Activated T-cell treated with anti-CD3 and anti-CD28 coated beads, Interleukin-2, amount 50 U/mL, for 4 hours (primary cell): ENCODE measurements around the gene PPM1H. TPM values are rescaled to one million over a fixed set of nuclear protein-coding genes. Genes with fewer than 3 reads are reported as not detected.

Source experiments
- ATAC-seq, 2 donors: fragments of 200-7000 bp; cut with Tn5 transposase; one replicate each; pipeline ENCODE4 v1.10.0; 2021
- DNase-seq: peaks from one replicate; pipeline ENCODE4 v3.0.0-alpha.2; 2020
- H3K27me3 Mint-ChIP-seq: one replicate; pipeline ENCODE4 v1.8.0; 2021; ENCODE audit warnings: low read depth, mixed read lengths
- H3K36me3 Mint-ChIP-seq: one replicate; pipeline ENCODE4 v1.8.0; 2022; ENCODE audit warnings: mixed read lengths; ENCODE audit not compliant: insufficient read depth
- H3K4me1 Mint-ChIP-seq: one replicate; pipeline ENCODE4 v1.8.0; 2021; ENCODE audit warnings: low read depth, mixed read lengths
- H3K4me3 Mint-ChIP-seq: one replicate; pipeline ENCODE4 v1.8.0; 2021; ENCODE audit warnings: mild to moderate bottlenecking, moderate library complexity, mixed read lengths
- H3K9me3 Mint-ChIP-seq: one replicate; pipeline ENCODE4 v1.8.0; 2021; ENCODE audit warnings: mixed read lengths
- total RNA-seq, 3 donors: library from RNA; stranded (reverse); gene quantifications; one replicate each; pipeline ENCODE4 v1.2.1, GENCODE V29; 2021

PPM1H gene
- total RNA-seq, 3 donors from 2014 or later, result 0.03 to 0.25 (median 0.19) TPM

DNA sequence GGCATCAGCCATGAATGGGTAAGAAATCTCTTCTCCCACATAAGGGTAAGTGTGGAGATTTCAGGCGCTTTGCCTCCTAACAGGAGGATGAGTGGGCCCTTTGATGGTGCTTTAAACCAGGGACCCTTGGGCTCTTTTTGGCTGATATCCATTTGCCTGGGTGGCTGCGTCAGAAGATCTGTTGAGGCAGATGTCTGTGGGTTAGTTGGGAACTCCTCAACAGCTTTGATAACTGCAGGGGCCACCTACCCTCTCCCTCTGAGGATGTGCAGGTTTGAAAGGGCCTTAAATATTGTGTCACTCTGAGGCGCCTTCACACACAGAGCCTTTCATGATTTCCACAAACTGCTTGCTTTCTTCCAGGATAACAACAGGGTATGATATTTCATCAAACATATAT, 210.7 kb downstream of the PPM1H start:
- Mint-ChIP-seq H3K27me3 (no peaks in the 10 kb centered on the region), H3K36me3 (no peaks in the 10 kb centered on the region), H3K9me3 (no peaks in the 10 kb centered on the region), H3K4me1 (no peaks in the 10 kb centered on the region), H3K4me3 (no peak overlapping the region)
- DNase-seq (no peak), ATAC-seq (no peak)

DNA sequence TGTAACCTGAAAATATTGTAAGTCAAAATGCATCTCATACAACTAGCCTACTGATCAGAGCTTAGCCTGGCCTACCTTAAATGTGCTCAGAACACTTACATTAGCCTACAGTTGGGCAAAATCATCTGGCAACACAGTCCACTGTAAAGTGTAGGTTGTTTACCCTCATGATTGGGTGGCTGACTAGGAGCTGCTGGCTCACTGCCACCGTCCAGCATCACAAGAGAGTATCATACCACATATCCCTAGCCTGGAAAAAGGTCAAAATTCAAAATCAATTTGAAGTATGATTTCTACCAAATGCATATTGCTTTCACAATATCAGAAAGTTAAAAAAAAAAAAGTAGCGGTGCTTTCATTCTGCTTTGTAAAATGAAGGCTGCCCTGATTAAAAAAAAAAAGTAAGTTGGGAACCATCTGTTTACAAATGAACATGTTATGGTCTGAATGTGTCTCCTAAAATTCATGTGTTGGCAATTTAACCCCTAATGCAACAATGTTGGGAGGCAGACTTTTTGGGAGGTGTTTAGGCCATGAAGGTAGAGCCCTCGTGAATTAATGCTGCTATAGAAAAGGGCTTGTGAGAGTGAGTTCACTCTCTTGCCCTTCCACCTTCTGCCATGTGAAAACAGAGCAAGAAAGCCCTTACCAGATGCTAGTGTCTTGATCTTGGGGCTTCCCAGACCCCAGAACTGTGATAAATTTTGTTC, 211.8 kb downstream of the PPM1H start:
- H3K36me3 Mint-ChIP-seq, result no peaks in the 10 kb centered on the region
- no peak overlapping the region for H3K4me3 Mint-ChIP-seq
- no peaks in the 10 kb centered on the region for H3K27me3 Mint-ChIP-seq
- H3K4me1 Mint-ChIP-seq, result no peaks in the 10 kb centered on the region
- H3K9me3 Mint-ChIP-seq, result no peaks in the 10 kb centered on the region
- ATAC-seq (no peak), DNase-seq (no peak)

DNA sequence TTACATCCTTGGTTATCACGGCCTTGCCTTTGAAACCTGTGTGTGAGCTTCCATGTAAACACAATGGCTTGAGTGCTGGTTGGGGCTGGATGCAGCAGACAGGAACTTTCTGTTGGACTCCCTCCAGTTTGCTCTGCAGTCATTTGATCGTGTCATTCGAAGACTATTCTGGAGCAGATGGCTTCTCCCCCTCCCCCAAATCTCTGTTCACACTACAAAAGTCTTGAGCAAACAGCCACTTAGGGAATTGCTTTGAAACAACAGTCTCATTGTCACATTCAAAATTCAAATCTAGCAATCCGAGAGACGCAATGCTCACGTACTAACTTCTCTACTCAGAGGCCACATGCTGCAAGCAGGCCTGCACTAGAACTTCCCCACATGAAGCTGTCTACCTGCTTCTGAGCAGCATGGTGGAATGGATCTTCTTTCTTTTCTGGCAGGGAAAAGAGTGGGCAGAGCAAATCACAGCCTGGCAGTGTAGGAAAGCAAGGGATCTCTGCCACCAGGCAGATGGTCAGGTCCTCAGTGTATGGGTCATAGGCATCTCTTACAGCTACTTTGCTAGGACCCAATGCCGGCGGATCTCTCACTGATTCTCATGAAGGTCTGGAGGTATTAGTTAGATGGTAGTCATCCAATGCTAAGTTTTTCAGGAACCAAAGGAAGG, 214.2 kb downstream of the PPM1H start:
- DNase-seq (no peak), ATAC-seq (no peak)
- Mint-ChIP-seq H3K27me3 (no peaks in the 10 kb centered on the region), H3K4me3 (no peak overlapping the region), H3K36me3 (no peaks in the 10 kb centered on the region), H3K4me1 (no peaks in the 10 kb centered on the region), H3K9me3 (no peaks in the 10 kb centered on the region)

DNA sequence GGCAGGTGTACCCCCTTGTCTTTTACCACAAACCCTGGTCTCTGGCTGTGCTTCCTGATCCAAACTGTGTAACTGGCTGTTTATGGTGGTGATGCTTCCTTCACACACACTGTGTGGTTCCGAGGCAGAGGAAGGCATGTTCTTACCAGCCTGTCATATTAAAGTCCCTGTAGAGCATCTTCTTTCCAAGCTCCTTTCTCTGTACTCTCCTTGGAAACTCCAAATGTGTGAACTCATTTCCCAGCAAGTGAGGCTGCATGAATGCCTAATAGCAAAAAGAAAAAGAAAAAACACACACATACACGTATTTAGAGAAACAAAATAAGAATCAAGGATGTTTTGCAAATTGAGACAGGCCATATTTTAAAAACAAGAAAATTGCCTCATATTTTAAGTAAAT, 214.9 kb downstream of the PPM1H start:
- Mint-ChIP-seq H3K4me1 (no peaks in the 10 kb centered on the region), H3K9me3 (no peaks in the 10 kb centered on the region), H3K27me3 (no peaks in the 10 kb centered on the region), H3K4me3 (no peak overlapping the region), H3K36me3 (no peaks in the 10 kb centered on the region)
- ATAC-seq (no peak), DNase-seq (no peak)

DNA sequence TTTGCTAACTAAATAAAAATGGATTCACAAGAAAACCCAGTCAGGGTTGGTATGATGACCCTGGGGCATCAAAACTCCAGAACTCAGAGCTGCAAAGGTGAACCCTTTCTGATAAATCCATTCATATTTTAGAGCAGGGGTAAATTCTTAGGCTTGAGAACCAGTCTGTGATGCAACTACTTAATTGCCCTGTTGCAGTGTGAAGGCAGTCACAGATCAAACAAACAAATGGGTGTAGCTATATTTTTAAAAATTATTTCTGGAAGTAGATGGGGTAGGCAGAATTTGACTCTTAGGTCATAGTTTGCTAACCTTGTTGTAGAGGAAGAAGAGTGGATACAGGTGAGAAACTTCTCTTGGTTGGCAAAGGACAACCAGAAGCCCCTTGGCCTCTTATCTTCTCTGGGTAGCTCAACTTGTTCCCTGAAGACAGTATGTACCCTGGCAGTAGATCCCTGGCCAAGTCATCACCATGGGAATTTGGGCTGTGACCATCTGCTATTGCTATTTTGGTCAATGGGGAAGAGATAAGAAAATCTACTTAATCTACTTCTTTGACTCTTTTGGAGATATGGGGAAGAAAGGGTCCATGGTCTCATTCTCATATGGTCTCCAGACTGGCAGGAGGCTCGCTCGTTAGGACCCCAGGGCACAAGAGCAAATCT, 216.1 kb downstream of the PPM1H start:
- ATAC-seq (no peak), DNase-seq (no peak)
- Mint-ChIP-seq H3K9me3 (no peaks in the 10 kb centered on the region), H3K27me3 (no peaks in the 10 kb centered on the region), H3K36me3 (no peaks in the 10 kb centered on the region), H3K4me3 (no peak overlapping the region), H3K4me1 (no peaks in the 10 kb centered on the region)

DNA sequence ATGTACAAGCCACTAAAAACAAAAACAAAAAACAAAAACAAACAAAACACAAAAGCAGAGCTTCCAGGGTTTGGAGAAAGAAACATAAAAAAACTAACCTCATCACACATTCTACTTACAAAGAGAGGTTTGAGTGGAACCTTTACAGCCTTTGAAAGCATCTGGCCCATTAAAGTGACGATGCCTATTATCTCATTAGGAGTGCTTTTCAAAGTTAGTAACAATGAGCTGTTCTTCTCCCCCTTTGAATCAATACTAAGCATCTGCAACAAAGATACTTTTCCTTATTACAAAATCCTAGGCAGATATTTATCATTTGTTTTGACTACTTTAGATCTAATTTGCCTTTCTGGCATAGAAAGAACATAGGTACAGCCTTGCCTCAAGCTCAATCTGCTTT, 217.3 kb downstream of the PPM1H start:
- H3K4me3 Mint-ChIP-seq, result no peak overlapping the region
- DNase-seq (no peak), ATAC-seq (no peak)
- H3K4me1 Mint-ChIP-seq, result no peaks in the 10 kb centered on the region
- H3K9me3 Mint-ChIP-seq, result no peaks in the 10 kb centered on the region
- no peaks in the 10 kb centered on the region for H3K36me3 Mint-ChIP-seq
- no peaks in the 10 kb centered on the region for H3K27me3 Mint-ChIP-seq

DNA sequence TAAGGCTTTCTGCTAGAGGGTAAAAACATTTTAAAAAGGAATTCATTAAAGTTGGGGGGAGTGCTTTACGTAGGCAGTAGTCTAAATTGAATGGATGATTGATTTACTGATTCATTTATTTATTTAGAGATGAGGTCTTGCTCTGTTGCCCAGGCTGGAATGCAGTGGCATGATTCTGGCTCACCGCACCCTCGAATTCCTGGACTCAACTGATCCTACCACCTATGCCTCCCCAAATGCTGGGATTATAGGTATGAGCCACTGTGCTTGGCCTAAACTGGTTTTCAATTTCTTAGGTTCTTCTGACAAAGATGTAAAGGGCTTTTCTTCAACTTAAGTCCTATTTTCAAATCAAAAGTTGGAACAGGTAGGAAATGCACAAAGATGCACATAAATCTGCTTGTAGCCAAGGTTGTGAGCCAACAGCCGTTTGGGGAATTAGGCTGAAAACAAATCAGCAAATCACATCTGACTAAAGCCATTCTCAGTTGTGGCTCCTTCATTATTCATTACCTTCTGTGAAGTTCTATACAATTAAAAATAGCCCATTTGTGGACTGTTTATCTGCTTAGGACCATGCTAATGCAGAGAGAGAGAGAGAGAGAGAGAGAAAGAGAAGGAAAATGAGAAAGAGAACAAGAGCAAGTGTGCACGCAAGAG, 218.0 kb downstream of the PPM1H start:
- Mint-ChIP-seq H3K9me3 (no peaks in the 10 kb centered on the region), H3K4me3 (no peak overlapping the region), H3K4me1 (no peaks in the 10 kb centered on the region), H3K36me3 (no peaks in the 10 kb centered on the region), H3K27me3 (no peaks in the 10 kb centered on the region)
- ATAC-seq (no peak), DNase-seq (no peak)

DNA sequence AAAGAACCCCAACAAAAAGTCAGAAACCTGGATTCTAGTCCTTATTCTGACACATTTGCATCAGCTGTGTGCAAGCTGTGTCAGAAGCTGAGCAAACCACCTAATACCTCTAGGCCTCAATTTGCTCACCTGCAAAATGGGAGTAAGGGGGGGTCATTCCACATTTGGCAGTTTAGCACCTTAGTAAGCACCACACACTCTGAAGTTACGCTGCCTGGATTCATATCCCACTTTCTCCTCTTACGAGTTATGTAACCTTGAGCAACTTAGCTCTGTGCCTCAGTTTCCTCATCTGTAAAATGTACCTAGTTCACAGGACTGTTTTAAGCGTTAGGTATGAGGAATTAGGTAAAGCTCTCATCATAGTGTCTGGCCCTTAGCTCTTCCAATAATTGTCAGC, 218.9 kb downstream of the PPM1H start:
- Mint-ChIP-seq H3K36me3 (no peaks in the 10 kb centered on the region), H3K27me3 (no peaks in the 10 kb centered on the region), H3K9me3 (no peaks in the 10 kb centered on the region), H3K4me1 (no peaks in the 10 kb centered on the region), H3K4me3 (no peak overlapping the region)
- DNase-seq (no peak), ATAC-seq (no peak)

DNA sequence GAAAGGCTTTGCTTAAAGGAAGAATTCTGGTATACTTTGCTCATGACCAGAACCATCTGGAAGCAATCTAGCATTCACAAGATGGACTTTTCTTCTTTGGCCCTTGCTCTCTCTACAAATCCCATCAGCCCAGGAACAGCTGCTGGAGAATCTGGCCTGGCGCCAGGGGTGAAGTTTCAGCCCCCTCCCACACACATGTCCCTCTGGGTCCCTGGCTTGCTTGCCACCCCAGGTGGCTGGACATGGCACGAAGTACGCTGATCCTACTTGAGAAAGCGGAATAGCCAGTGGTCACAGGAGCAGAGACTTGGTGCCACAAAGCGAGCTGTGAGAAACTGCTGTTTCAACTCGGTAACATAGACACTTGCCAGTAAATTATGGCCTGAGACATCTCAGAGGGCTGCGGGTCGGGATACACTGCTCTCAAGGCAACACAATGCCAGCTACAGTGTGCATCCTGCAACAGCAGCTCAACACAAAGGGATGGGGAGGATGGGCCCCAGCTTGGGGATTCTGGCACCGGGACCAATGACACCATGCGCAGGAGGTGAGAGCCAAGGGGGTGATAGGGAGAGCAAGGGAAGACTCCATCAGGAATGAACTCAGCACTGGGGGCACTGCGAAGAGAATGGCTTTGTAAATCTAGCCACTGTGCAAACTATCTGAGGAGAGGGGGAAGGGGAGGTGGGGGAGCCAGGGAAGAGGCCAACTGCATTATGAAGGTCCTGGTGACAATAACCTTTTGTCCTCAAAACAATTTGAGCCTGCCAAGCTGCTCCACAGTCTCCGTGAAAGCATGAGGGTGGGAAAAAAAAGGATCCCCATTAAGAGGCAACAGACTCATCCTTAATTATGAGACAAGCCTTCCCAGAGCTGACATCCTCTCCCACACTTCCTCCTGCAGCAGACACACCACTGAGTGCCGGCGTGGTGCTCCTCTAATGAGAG, 219.9 kb downstream of the PPM1H start:
- Mint-ChIP-seq H3K4me1 (no peaks in the 10 kb centered on the region), H3K4me3 (no peak overlapping the region), H3K27me3 (no peaks in the 10 kb centered on the region), H3K9me3 (no peaks in the 10 kb centered on the region), H3K36me3 (no peaks in the 10 kb centered on the region)
- no peak for ATAC-seq
- no peak for DNase-seq

DNA sequence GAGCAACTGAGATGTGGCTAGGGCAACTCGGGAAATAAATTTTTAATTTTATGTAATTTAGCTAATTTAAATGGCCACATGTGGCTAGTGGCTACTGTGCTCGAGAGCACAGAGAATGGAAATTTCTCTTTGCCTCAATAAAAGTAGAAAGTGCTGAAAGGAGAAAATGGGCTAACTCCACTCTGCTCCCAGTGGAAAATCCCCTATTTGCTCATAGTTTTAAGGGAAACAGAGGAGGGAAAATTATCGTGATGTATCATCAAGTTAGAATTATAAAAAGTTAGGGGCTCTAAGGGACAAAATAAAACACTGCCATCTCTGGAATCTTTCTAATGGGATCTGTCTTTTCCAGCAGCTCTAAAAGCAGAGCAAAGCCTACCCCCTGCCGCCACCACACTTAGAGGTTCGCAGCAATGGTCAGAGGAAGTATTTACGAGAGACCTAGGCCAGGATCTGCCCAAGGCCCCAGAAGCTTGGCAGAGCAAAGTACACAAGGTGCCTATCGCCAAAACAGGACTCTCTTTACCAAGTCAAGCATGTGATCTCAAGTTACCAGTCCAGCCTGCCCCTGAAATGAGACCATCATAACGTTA, 220.7 kb downstream of the PPM1H start:
- no peak for ATAC-seq
- H3K4me1 Mint-ChIP-seq, result no peaks in the 10 kb centered on the region

DNA sequence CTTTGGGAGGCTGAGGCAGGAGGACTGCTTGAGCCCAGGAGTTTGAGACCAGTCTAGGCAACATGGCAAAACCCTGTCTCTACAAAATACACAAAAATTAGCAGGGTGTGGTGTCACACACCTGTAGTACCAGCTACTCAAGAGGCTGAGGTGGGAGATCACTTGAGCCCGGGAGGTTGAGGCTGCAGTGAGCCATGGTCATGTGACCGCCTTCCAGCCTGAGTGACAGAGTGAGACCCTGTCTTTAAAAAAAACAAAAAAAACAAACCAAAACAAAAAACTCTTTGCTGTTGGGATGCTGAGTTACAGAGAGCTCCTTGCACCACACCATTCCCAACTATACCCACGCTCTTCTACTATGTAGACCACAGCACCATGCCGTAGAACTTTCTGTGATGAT, 221.2 kb downstream of the PPM1H start:
- Mint-ChIP-seq H3K4me1 (no peaks in the 10 kb centered on the region), H3K4me3 (no peak overlapping the region)
- no peak for ATAC-seq

More for the DNA sequence above, 220.7 kb downstream of the PPM1H start:
- DNase-seq, result no peak
- no peak overlapping the region for H3K4me3 Mint-ChIP-seq
- no peaks in the 10 kb centered on the region for H3K27me3 Mint-ChIP-seq
- no peaks in the 10 kb centered on the region for H3K9me3 Mint-ChIP-seq
- no peaks in the 10 kb centered on the region for H3K36me3 Mint-ChIP-seq

DNA sequence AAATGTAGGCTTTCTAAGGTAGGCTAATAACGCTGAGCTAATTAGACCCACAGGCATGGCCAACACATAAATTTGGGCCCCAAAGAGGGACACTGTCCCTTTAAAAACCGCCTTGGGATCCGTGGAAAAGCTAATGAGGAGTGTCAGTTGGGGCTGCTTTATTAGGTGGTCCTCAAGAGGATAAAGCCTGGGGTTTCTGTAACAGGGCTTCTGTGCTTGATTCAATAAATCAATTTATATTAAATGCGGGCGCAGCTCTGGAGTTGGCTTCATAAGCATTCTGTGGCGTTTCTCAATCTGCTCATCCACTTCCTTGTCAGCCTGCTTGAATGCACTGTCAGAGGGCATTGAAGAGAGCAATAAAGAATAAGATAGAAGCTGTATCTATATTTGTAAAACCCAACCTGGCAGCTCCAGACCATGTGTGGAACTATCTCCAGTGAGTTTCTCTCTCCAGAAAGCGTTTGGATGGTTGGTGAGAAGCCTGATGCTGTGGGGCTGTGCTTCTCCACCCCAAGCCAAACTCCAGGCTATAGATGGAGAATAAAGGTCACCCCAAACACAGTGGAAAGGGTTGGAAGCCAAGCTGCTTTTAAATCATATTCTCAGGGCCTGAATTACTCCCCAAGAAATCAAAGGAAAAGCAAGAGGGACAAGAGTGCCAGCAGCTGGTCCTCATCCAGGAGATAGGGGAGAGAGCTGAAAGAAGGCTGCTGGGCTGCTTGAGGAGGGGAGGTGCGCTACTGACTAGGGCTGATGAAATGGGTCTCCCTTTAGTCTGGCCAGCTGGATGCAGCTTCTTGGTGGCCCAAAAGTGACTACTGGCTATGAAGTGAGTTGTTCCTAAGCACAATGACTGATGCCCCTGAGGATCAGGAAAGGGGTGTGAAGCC, 222.0 kb downstream of the PPM1H start:
- H3K9me3 Mint-ChIP-seq, result no peaks in the 10 kb centered on the region
- ATAC-seq (no peak), DNase-seq (no peak)
- H3K4me1 Mint-ChIP-seq, result no peaks in the 10 kb centered on the region
- no peaks in the 10 kb centered on the region for H3K36me3 Mint-ChIP-seq
- H3K4me3 Mint-ChIP-seq, result no peak overlapping the region
- peaks cover 1% of the 10 kb centered on the region for H3K27me3 Mint-ChIP-seq

More for the DNA sequence above, 221.2 kb downstream of the PPM1H start:
- DNase-seq, result no peak
- H3K27me3 Mint-ChIP-seq, result no peaks in the 10 kb centered on the region
- no peaks in the 10 kb centered on the region for H3K36me3 Mint-ChIP-seq
- no peaks in the 10 kb centered on the region for H3K9me3 Mint-ChIP-seq
